H9 (cell line): ENCODE results near the gene USP47. TPM values are rescaled to one million over a fixed set of nuclear protein-coding genes. Genes with fewer than 3 reads are reported as not detected.

ENCODE experiments used
- DNase-seq: peaks from one replicate; pipeline ENCODE4 v3.0.0-alpha.2; 2017
- H2AFZ ChIP-seq: one replicate; pipeline ENCODE4 v1.6.1; 2013; ENCODE audit warnings: mild to moderate bottlenecking, low read length, control low read depth, moderate library complexity
- H2AK5ac ChIP-seq: 2 replicates; pipeline ENCODE4 v1.6.1; 2013; ENCODE audit warnings: low read length, control low read depth, mixed read lengths; ENCODE audit not compliant: insufficient read length
- H2BK120ac ChIP-seq: one replicate; pipeline ENCODE4 v1.6.1; 2013; ENCODE audit warnings: low read depth, mild to moderate bottlenecking, low read length, control low read depth, inconsistent platforms; ENCODE audit not compliant: poor library complexity, severe bottlenecking
- H2BK12ac ChIP-seq: 2 replicates; pipeline ENCODE4 v1.6.1; 2013; ENCODE audit warnings: low read length, control low read depth, mixed read lengths, low read depth; ENCODE audit not compliant: insufficient read length
- H2BK15ac ChIP-seq: 2 replicates; pipeline ENCODE4 v1.6.1; 2013; ENCODE audit warnings: low read depth, low read length, control low read depth
- H2BK20ac ChIP-seq: one replicate; pipeline ENCODE4 v1.6.1; 2013; ENCODE audit warnings: low read depth, mild to moderate bottlenecking, low read length, control low read depth, inconsistent platforms; ENCODE audit not compliant: poor library complexity, severe bottlenecking
- H2BK5ac ChIP-seq: 2 replicates; pipeline ENCODE4 v1.6.1; 2013; ENCODE audit warnings: low read length, control low read depth, mixed read lengths; ENCODE audit not compliant: insufficient read length
- H3K14ac ChIP-seq: 2 replicates; pipeline ENCODE4 v1.6.1; 2013; ENCODE audit warnings: low read length, control low read depth; ENCODE audit not compliant: insufficient read depth
- H3K18ac ChIP-seq: 2 replicates; pipeline ENCODE4 v1.6.1; 2013; ENCODE audit warnings: low read depth, mild to moderate bottlenecking, mixed read lengths, low read length, control low read depth; ENCODE audit not compliant: insufficient read length
- H3K23ac ChIP-seq: 2 replicates; pipeline ENCODE4 v1.6.1; 2013; ENCODE audit warnings: low read length, control low read depth, mixed read lengths, low read depth; ENCODE audit not compliant: insufficient read length
- H3K23me2 ChIP-seq: 2 replicates; pipeline ENCODE4 v1.6.1; 2013; ENCODE audit warnings: low read depth, mild to moderate bottlenecking, mixed read lengths, low read length, control low read depth; ENCODE audit not compliant: insufficient read length, poor library complexity, severe bottlenecking
- H3K27ac ChIP-seq: 2 replicates; pipeline ENCODE4 v1.5.1; 2013; ENCODE audit warnings: low read length, control low read depth, mixed read lengths, low read depth; ENCODE audit not compliant: insufficient read length
- H3K27me3 ChIP-seq: 2 replicates; pipeline ENCODE4 v1.6.1; 2013; ENCODE audit warnings: low read length, control low read depth, inconsistent platforms; ENCODE audit not compliant: insufficient read depth
- H3K4ac ChIP-seq: 2 replicates; pipeline ENCODE4 v1.6.1; 2013; ENCODE audit warnings: low read depth, mild to moderate bottlenecking, control low read depth, inconsistent platforms, low read length, moderate library complexity
- H3K4me1 ChIP-seq: 2 replicates; pipeline ENCODE4 v1.6.1; 2013; ENCODE audit warnings: low read length, control low read depth, inconsistent platforms; ENCODE audit not compliant: insufficient read depth
- H3K4me2 ChIP-seq: 2 replicates; pipeline ENCODE4 v1.6.1; 2013; ENCODE audit warnings: low read length, control low read depth, mixed read lengths; ENCODE audit not compliant: insufficient read length, insufficient read depth
- H3K56ac ChIP-seq: 2 replicates; pipeline ENCODE4 v1.6.1; 2013; ENCODE audit warnings: low read depth, mild to moderate bottlenecking, mixed read lengths, low read length, control low read depth; ENCODE audit not compliant: insufficient read length
- H3K79me1 ChIP-seq: 2 replicates; pipeline ENCODE4 v1.6.1; 2013; ENCODE audit warnings: low read depth, mild to moderate bottlenecking, moderate library complexity, low read length, control low read depth, inconsistent platforms; ENCODE audit not compliant: insufficient read depth, poor library complexity, severe bottlenecking
- H3K79me2 ChIP-seq: 2 replicates; pipeline ENCODE4 v1.6.1; 2013; ENCODE audit warnings: low read length, control low read depth, inconsistent platforms; ENCODE audit not compliant: insufficient read depth
- H3K9ac ChIP-seq: 2 replicates; pipeline ENCODE4 v1.6.1; 2013; ENCODE audit warnings: low read length, control low read depth, mixed read lengths; ENCODE audit not compliant: insufficient read length; ENCODE audit errors: extremely low read depth
- H3K9me3 ChIP-seq: one replicate; pipeline ENCODE4 v1.6.1; 2013; ENCODE audit warnings: low read depth, low read length, inconsistent platforms; ENCODE audit not compliant: control insufficient read depth
- H3T11ph ChIP-seq: one replicate; pipeline ENCODE4 v1.6.1; 2013; ENCODE audit warnings: mild to moderate bottlenecking, low read length, control low read depth, inconsistent platforms
- H4K20me1 ChIP-seq: one replicate; pipeline ENCODE4 v1.6.1; 2013; ENCODE audit not compliant: control insufficient read depth, insufficient read length, insufficient read depth
- H4K5ac ChIP-seq: 2 replicates; pipeline ENCODE4 v1.6.1; 2013; ENCODE audit warnings: low read depth, mild to moderate bottlenecking, mixed read lengths, low read length, control low read depth; ENCODE audit not compliant: insufficient read length
- H4K8ac ChIP-seq: replicated peaks from 2 replicates; pipeline ENCODE4 v1.6.1; 2013; ENCODE audit warnings: low read length, control low read depth, mixed read lengths, low read depth; ENCODE audit not compliant: insufficient read length
- H4K91ac ChIP-seq: 2 replicates; pipeline ENCODE4 v1.6.1; 2013; ENCODE audit warnings: low read depth, mild to moderate bottlenecking, moderate library complexity, mixed read lengths, low read length, control low read depth; ENCODE audit not compliant: insufficient read length
- H3K27ac Mint-ChIP-seq, 3 experiments: 2 replicates in 2 of 3; 3 replicates in 1 of 3; pipeline ENCODE4 v1.8.0; 2020 to 2021; ENCODE audit warnings: mixed read lengths in 3 of 3, mild to moderate bottlenecking in 1 of 3, moderate library complexity in 1 of 3
- H3K27me3 Mint-ChIP-seq: 2 replicates; pipeline ENCODE4 v1.8.0; 2021; ENCODE audit warnings: low read depth, mild to moderate bottlenecking, moderate library complexity, mixed read lengths
- H3K36me3 Mint-ChIP-seq, 3 experiments: 2 replicates in 2 of 3; 3 replicates in 1 of 3; pipeline ENCODE4 v1.8.0; 2020 to 2021; ENCODE audit warnings: low read depth in 3 of 3, mixed read lengths in 3 of 3; ENCODE audit not compliant: insufficient read depth in 1 of 3
- H3K4me1 Mint-ChIP-seq, 2 experiments: 2 replicates each; pipeline ENCODE4 v1.8.0; 2020; ENCODE audit warnings: mixed read lengths in 2 of 2
- H3K4me3 Mint-ChIP-seq, 2 experiments: 2 replicates in 1 of 2; 3 replicates in 1 of 2; pipeline ENCODE4 v1.8.0; 2020 to 2021; ENCODE audit warnings: mild to moderate bottlenecking in 2 of 2, mixed read lengths in 2 of 2, moderate library complexity in 1 of 2
- H3K9me3 Mint-ChIP-seq, 2 experiments: 2 replicates in 1 of 2; 3 replicates in 1 of 2; pipeline ENCODE4 v1.8.0; 2020; ENCODE audit warnings: mild to moderate bottlenecking in 2 of 2, mixed read lengths in 2 of 2, moderate library complexity in 1 of 2
- CTCF ChIP-seq: fragments of 200-600 bp; sonication (generic); conservative IDR thresholded peaks from 3 replicates; pipeline ENCODE4 v1.8.0; 2021; ENCODE audit warnings: antibody characterized with exemption, mild to moderate bottlenecking
- WGBS: extraction: QIAGEN DNeasy Blood & Tissue Kit; methylation state at CpG from one replicate; pipeline ENCODE4 v1.1.7; 2013; ENCODE audit warnings: missing lambda C conversion rate, low lambda C conversion rate, mixed read lengths; ENCODE audit not compliant: insufficient read length; ENCODE audit errors: extremely low coverage; 5-methylcytosine and 5-hydroxymethylcytosine counted together
- total RNA-seq: library from RNA; stranded (reverse); gene quantifications from 2 replicates; pipeline ENCODE4 v1.2.1, GENCODE V29; 2021

The USP47 gene
- total RNA-seq, 1 experiment from 2014 or later: 26.7 TPM

GRCh38 chr11:12003815-12004214 lies 162.0 kb downstream of the USP47 start:
- H3K9ac ChIP-seq: no peak overlapping the region
- H3K4ac ChIP-seq: no peak overlapping the region
- H3K36me3 Mint-ChIP-seq: peaks cover 5 to 23% (median 6%) of the 10 kb centered on the region in 3 experiments; a peak in 6 of 7 replicates

More at GRCh38 chr11:12003815-12004214, 162.0 kb downstream of the USP47 start:
- no CpG with 5 or more reads among the region's 4 CpGs for WGBS
- no peaks in the 10 kb centered on the region; the same call in 1 of the 2 replicates for H3K4me1 ChIP-seq
- no peaks in the 10 kb centered on the region for H3K79me1 ChIP-seq
- no peak overlapping the region for H4K91ac ChIP-seq
- no peak overlapping the region for H2BK20ac ChIP-seq
- no peak overlapping the region for H3K56ac ChIP-seq
- H3K79me2 ChIP-seq: no peaks in the 10 kb centered on the region
- no peak overlapping the region for H3K18ac ChIP-seq
- peaks cover 8 to 9% of the 10 kb centered on the region in 2 experiments for H3K4me1 Mint-ChIP-seq
- H4K20me1 ChIP-seq: no peaks in the 10 kb centered on the region
- H3K23me2 ChIP-seq: peaks cover 7% of the 10 kb centered on the region
- H4K5ac ChIP-seq: no peak overlapping the region
- no peak overlapping the region for H2BK15ac ChIP-seq
- no peak overlapping the region for H2BK12ac ChIP-seq
- H3K9me3 Mint-ChIP-seq: no peaks in the 10 kb centered on the region
- no peak for DNase-seq
- H2BK5ac ChIP-seq: no peak overlapping the region
- TF ChIP-seq CTCF: no peak
- no peak overlapping the region for H3K23ac ChIP-seq
- no peak overlapping the region for H3K27ac ChIP-seq
- no peak overlapping the region for H3K14ac ChIP-seq
- no peak overlapping the region for H3K4me2 ChIP-seq
- H3K4me3 Mint-ChIP-seq: no peak overlapping the region
- no peaks in the 10 kb centered on the region; the same call in 1 of the 2 replicates for H3K27me3 ChIP-seq
- H3K9me3 ChIP-seq: no peaks in the 10 kb centered on the region
- no peak overlapping the region for H2AK5ac ChIP-seq
- no peak overlapping the region for H3T11ph ChIP-seq
- H3K27me3 Mint-ChIP-seq: peaks cover 15% of the 10 kb centered on the region
- no peak overlapping the region for H2AFZ ChIP-seq
- no peak overlapping the region for H3K27ac Mint-ChIP-seq
- H2BK120ac ChIP-seq: no peak overlapping the region
- H4K8ac ChIP-seq: no peak overlapping the region
